Activated naive CD4-positive, alpha-beta T cell (primary cell): Measurements from ENCODE around the gene ZC3H12A.
"Not testable (repeated sequence)": the region's sequence is repeated elsewhere in the genome, so short reads cannot be mapped to it uniquely, and the experiment has no call there.

Source experiments
- DNase-seq, 4 experiments: peaks; one replicate each; lab custom pipeline; 2025; lab: John Stamatoyannopoulos, UW

The ZC3H12A gene

DNA sequence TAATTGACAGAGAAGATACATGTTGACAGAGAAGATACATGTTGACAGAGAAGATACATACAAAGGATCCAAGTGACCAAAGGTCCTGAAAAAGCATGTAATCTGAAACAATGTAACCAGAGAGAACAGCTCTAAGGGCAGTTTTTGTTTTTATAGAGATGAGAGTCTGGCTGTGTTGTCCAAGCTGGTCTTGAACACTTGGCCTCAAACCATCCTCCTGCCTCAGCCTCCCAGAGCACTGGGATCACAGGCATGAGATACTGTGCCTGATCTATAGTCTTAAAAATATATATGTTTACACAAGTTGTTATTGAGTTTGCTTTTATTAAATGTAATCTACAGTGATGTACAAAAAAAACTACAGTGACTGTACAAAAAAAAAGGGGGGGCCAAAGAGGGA is 27.7 kb downstream of the ZC3H12A start:
- no peak for DNase-seq

DNA sequence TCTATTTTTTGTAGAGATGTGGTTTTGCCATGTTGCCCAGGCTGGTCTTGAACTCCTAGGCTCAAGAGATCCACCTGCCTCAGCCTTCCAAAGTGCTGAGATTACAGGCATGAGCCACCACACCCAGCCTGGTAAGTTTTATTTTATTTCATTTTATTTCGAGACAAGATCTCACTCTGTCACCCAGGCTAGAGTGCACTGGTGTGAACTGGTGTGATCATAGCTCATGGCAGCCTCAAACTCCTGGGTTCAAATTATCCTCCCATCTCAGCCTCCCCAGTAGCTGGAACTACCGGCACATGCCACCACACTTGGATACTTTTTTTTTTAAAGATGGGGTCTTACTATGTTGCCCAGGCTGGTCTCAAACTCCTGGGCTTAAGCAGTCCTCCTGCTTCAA is 28.4 kb downstream of the ZC3H12A start:
- not testable (repeated sequence) for DNase-seq

DNA sequence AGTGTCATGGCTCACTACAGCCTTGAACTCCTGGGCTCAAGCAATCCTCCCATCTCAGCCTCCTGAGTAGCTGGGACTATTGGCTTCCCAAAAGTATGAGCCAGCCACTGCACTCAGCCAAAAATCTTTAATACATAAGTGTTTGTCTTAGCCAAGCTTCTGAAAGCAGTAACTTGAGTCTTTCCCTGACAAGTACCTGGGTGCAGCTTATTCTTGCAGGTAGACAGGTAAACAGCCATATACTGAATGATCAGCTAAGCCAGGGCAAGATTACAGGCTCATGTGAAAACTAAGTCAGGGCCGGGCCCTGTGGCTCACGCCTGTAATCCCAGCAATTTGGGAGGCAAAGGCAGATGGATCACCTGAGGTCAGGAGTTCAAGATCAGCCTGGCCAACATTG is 32.4 kb downstream of the ZC3H12A start:
- no peak for DNase-seq

DNA sequence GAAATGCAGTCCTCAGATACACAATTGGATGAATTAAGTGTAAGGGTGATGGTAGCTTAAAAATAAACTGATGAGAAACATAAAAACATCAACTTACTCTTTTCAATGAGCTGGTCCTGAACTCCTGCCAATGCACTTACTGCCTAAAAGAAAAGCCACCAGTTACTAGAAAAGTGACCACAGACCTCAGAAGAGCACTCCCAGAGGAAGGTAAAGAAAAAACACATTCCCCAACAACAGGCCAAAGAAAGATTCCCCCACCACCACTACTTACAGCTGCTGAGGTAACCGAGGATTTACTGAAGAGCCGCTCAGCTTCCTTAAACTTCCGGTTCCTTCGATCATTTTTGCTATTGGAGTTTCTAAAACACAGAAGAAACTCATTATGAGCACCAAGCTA is 34.8 kb downstream of the ZC3H12A start:
- DNase-seq, result no peak

DNA sequence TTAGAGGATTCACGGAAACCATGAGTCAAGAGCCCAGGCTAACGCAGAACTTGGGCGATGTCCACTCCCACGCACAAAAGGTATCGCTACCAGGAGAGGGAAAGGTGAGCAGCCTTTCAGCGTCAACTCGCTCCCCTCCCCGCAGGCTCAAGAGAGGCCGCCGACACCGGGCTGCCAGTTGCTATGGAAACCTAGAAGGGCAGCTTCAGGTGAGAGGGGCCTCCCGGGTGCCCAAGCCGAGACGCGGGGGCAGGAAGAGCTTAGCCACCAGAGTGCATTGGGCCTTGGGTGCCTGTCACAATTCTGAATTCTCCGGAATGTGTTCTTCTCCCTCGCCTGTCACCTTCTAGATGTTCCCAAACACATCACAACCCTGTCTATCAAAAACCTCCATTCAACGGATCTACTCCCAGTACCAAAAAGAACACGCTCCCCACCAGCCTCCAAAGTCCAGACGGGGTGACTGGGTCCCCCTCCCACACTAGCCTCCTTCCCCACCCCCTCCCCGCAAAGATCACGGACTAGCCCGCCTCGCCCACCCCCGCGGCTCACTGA is 39.5 kb downstream of the ZC3H12A start:
- peak in 3 of 4 experiments; percentile 6 to 25 (median 10) for DNase-seq

DNA sequence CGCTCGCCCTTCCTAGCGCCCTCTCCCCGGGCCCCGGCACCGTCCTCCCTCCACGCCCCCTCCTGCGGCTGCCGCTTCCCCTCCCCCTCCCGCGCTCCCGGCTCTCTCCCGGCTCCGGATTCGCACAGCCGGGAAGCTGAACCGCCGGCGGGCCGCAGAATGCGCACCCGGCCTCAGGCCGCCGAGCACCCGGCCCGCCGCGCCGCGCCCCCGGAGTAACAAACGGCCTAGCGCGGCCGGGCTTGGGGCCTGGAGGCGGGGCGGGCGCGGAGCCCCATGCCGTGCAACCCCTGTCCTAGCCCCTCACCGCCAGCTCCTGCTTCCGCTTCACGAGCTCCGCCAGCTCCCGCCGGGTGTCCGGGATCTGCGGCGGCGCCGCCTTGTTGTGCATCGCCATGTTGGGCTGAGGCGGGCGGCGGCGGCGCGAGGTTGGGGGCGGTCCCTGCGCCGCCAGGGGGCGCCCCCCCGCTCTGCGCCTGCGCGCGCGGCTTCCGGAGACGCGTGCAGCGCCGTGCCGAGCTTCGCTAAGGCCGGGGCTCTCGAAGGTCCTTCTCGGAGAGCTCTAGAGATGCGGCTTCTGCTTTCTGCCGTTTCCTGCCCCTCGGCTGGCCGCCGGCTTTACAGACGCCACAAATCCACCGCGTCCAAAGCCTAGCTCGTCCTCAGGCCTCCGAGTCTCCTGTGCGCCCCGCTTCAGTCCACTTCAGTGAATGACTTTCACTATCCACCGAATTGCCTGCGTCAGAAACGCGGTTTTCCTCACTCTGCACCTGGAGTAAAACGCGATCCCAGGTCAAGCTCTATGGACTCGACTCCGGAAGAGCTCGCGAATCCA is 40.2 kb downstream of the ZC3H12A start, which contains the start of gene MEAF6:
Gene MEAF6, minus strand, starts transcription at position 417 of the 835 bp plus-strand sequence. Its CDS starts 20 bp downstream, at position 397.
- peak; percentile 56 to 80 (median 66) for DNase-seq

DNA sequence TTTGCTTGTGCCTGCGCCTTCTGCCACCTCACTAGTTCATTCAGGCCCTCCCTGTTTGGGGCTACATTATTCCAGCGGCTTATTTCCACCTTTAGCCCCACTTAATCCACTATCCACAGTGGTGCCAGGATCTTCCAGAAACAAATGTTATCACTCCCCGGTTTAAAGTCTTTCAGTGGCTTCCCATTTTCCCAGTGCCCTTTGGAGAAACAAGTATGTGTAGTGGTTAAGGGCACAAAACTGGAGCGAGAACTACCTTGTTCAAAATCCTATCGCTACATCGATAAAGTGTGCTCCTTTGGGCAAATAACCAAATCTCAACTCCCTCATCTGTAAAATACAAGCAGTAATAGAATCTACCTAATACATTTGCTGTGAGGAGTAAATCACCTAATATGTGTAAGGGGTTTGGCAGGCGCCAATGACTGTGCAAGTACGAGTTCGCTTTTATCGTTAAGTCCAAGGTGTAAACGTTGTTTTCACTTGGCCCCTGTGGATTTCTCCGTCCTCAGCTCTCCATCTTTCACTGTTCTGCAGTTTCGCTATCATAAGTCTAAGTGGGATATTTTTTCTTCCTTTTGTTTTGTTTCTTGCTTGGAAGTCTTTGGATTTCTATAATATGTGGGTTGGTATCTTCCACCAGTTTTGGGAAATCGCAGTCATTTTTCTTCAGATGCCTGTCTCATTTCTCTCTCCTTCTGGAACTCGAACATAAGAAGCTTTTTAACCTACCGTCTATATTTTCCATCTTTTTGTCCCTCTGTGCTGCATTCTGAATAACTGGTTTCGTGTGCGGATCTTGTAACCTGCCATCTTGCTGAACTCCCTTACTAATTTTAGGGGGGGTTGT is 41.0 kb downstream of the ZC3H12A start:
- DNase-seq, result no peak

DNA sequence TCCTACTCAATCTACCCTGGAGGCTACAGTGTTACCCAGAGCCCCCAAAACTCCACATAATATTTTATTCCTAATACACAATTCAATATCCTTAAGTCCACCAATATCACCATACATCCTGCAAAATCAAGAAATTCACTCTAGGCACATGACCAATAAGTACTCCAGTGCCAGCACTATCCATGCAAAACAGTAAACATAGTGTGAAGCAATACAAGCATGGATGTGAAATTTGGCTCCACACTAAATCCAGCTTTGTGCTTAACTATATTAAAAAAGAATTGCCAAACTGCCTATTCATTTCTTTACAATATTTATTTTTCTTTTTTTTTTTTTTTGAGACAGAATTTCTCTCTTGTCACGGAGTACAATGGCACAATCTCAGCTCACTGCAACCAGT is 43.2 kb downstream of the ZC3H12A start:
- DNase-seq, result no peak

DNA sequence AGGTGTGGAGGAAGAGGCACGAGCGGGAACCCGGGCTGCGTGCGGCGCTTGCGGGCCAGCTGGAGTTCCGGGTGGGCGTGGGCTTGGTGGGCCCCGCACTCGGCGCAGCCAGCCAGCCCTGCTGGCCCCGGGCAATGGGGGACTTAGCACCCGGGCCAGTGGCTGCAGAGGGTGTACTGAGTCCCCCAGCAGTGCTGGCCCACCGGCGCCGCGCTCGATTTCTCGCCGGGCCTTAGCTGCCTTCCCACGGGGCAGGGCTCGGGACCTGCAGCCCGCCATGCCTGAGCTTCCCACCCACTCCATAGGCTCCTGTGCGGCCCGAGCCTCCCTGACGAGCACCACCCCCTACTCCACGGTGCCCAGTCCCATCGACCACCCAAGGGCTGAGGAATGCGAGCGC is 43.9 kb downstream of the ZC3H12A start:
- DNase-seq, result not testable (repeated sequence)

DNA sequence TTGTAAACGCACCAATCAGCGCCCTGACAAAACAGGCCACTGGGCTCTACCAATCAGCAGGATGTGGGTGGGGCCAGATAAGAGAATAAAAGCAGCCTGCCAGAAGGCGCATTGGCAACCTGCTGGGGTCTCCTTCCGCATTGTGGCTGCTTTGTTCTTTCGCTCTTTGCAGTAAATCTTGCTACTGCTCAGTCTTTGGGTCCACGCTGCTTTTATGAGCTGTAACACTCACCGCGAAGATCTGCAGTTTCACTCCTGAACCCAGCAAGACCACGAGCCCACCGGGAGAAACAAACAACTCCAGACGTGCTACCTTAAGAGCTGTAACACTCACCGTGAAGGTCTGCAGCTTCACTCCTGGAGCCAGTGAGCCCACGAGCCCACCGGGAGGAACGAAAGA is 44.5 kb downstream of the ZC3H12A start:
- peak in 2 of 4 experiments; percentile 4 to 14 for DNase-seq

DNA sequence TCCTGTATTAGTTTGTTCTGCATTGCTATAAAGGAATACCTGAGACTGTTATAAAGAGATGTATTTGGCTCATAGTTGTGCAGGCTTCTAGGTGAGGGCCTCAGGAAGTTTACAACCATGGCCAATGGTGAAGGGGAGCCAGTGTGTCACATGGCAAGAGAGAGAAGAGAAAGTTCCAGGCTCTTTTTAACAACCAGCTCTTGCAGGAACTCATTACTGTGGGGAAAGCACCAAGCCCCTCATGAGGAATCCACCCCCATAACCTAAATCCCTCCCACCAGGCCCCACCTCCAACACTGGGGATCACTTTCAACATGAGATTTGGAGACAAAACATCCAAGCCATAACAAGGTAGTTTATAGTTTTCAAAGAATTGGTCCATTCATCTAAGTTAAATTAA is 45.2 kb downstream of the ZC3H12A start:
- DNase-seq, result no peak

DNA sequence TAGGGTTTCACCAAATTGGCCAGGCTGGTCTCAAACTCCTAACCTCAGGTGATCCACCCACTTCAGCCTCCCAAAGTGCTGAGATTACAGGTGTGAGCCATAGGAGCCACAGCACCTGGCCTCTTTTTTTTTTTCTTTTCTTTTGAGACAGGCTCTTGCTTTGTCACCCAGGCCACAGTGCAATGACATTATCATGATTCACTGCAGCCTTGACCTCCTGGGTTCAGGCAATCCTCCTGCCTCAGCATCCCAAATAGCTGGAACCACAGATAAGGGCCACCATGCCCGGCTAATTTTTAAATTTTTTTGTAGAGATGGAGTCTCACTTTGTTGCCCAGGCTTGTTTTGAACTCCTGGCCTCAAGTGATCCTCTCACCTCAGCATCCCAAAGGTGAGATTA is 55.5 kb downstream of the ZC3H12A start:
- not testable (repeated sequence) for DNase-seq

DNA sequence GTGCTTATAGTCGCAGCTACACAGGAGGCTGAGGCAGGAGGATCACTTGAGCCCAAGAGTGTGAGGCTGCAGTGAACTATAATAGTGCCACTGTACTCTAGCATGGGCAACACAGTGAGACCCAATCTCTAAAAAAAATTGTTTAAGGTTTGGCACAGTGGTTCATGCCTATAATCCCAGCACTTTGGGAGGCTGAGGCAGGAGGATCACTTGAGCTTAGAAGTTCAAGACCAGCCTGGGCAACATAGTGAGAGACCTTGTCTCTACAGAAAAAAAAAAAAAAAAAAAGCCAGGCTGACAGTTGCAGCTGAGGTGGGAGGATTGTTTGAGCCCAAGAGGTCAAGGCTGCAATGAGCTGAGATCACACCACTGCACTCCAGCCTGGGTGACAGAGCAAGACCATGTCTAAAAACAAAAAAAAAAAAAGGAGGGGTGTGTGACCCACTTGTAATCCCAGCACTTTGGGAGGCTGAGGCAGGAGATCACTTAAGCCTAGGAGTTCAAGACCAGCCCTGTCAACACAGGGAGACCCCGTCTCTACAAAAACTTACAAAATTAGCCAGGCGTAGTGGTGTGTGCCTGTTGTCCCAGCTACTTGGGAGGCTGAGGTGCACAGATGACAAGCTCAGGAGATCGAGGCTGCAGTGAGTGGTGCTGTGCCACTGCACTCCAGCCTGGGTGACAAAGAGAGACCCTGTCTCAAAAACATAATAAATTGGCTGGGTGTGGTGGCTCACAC is 58.2 kb downstream of the ZC3H12A start:
- DNase-seq, result not testable (repeated sequence)

DNA sequence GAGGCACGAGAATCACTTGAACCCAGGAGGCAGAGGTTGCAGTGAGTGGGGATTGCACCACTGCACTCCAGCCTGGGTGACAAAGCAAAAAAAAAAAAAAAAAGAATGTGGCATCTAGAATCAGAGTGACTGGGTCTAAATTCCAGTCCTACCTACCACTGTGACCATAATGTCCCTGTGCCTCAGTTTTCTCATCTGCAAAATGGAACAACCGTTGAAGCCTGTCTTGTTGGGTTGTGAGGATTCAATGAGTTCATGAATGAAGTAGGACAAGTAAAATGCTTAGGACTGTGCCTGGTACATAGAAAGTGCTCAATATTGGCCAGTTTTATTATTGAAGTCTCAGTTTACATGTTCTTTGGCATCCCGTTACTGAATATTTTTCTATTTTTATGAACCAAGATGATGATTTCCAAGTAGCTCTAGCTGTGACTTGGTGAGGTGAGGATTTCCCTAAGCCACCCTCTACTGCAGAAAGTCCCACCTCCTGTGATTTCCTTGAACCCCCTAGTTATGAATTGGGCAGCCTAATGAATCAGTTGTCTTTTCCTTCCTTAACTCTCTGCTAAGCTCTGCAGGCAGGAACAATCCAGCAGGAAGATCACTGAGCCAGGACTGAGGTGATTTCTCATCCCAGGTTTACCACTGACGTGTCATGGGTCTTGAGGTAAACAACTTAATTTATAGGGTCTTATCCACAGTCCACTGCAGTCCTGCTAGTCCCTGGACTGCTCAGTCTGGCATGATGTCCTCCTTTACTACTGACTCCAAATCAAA is 59.1 kb downstream of the ZC3H12A start:
- DNase-seq, result no peak
